NT2/D1 (cell line): ENCODE measurements around the gene FNDC7.

Source experiments
- SUZ12 ChIP-seq: IDR thresholded peaks from 2 replicates; pipeline ENCODE4 v1.6.1; 2011; ENCODE audit not compliant: insufficient read length, insufficient read depth; ENCODE audit errors: extremely low read depth
- YY1 ChIP-seq: IDR thresholded peaks from 2 replicates; pipeline ENCODE4 v1.6.1; 2011; ENCODE audit not compliant: insufficient read length, insufficient read depth
- ZNF274 ChIP-seq: IDR thresholded peaks from 2 replicates; pipeline ENCODE4 v1.6.1; 2011; ENCODE audit warnings: mild to moderate bottlenecking, low read depth, low read length

GRCh38 chr1:108729481-108729880 lies 16.8 kb downstream of the FNDC7 start:
- TF ChIP-seq YY1: no peak
- no peak for TF ChIP-seq SUZ12
- TF ChIP-seq ZNF274: no peak
